Stimulated activated naive CD8-positive, alpha-beta T cell treated with anti-CD3 and anti-CD28 coated beads, Interleukin-15, Interleukin-2, amounts not matched to agents 100 ng/mL and 50 ng/mL, for 24 hours (primary cell): Measurements from ENCODE around the gene PSORS1C2.
A peak's percentile ranks its signal among the peaks of the same experiment; 100 is the strongest.

Experiments used
- H3K27ac Mint-ChIP-seq: one replicate; pipeline ENCODE4 v1.8.0; 2021; ENCODE audit warnings: mild to moderate bottlenecking, mixed read lengths
- H3K27me3 Mint-ChIP-seq: one replicate; pipeline ENCODE4 v1.8.0; 2021; ENCODE audit warnings: mixed read lengths
- H3K36me3 Mint-ChIP-seq: one replicate; pipeline ENCODE4 v1.8.0; 2021; ENCODE audit warnings: low read depth, mixed read lengths
- H3K4me1 Mint-ChIP-seq: one replicate; pipeline ENCODE4 v1.8.0; 2021; ENCODE audit warnings: low read depth, mixed read lengths
- H3K4me3 Mint-ChIP-seq: one replicate; pipeline ENCODE4 v1.8.0; 2021; ENCODE audit warnings: mild to moderate bottlenecking, mixed read lengths
- H3K9me3 Mint-ChIP-seq: one replicate; pipeline ENCODE4 v1.8.0; 2021; ENCODE audit warnings: mixed read lengths

The PSORS1C2 gene

GRCh38 chr6:31094389-31094881 is 44.4 kb downstream of the PSORS1C2 start:
- no peak overlapping the region for H3K4me3 Mint-ChIP-seq
- H3K36me3 Mint-ChIP-seq = no peaks in the 10 kb centered on the region
- peaks cover 40% of the 10 kb centered on the region for H3K4me1 Mint-ChIP-seq
- no peaks in the 10 kb centered on the region for H3K9me3 Mint-ChIP-seq
- peak overlapping the region; percentile 54 for H3K27ac Mint-ChIP-seq
- H3K27me3 Mint-ChIP-seq = no peaks in the 10 kb centered on the region

DNA sequence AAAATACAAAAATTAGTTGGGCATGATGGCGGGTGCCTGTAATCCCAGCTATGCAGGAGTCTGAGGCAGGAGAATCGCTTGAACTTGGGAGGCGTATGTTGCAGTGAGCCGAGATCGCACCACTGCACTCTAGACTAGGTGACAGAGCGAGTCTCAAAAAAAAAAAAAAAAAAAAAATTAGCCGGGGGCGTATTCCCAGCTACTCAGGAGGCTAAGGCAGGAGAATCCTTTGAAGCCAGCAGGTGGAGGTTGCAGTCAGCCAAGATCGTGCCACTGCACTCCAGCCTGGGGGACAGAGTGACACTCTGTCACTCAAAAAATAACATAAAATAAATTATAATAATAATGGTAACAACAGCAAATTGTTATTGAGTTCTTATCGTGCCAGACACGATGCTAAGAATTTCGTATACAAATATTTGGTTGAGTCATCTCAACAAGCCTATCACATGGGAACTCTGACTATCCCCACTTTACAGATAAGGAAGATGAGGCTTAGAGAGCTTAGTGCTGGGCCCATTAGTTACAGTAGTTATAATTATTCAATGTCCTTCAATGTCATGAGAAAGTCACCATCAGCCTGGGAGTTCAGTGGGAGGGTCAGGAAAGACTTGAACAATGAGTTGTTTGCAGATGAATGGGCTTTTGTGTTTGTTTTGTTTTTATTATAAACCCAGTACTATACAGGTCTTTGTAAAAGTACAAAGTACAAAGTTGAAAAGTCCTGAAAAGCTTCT is 45.9 kb downstream of the PSORS1C2 start:
- H3K27me3 Mint-ChIP-seq = no peaks in the 10 kb centered on the region
- H3K4me3 Mint-ChIP-seq = no peak overlapping the region
- H3K4me1 Mint-ChIP-seq = peaks cover 40% of the 10 kb centered on the region
- H3K27ac Mint-ChIP-seq = no peak overlapping the region
- no peaks in the 10 kb centered on the region for H3K9me3 Mint-ChIP-seq
- H3K36me3 Mint-ChIP-seq = no peaks in the 10 kb centered on the region

GRCh38 chr6:31092238-31092637 is 46.6 kb downstream of the PSORS1C2 start:
- Mint-ChIP-seq H3K27ac (no peak overlapping the region), H3K36me3 (no peaks in the 10 kb centered on the region), H3K27me3 (no peaks in the 10 kb centered on the region), H3K4me3 (no peak overlapping the region), H3K4me1 (peaks cover 40% of the 10 kb centered on the region), H3K9me3 (no peaks in the 10 kb centered on the region)

DNA sequence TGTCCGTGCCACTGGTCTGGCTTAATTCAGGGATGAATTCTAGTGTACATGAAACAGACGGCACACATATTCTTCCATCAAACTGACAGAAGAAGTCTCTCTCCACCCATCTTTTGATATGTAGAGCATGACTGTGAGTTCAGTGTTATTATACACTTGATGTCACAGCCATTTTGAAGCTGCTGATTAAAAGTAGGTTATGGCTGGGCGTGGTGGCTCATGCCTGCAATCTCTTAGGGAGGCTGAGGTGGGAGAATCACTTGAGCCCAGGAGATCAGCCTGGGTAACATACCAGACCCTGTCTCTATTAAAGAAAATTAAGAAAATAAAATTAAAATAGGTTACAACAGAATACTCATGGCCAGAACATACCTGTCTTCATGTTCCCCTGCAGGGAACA is 47.2 kb downstream of the PSORS1C2 start:
- H3K27ac Mint-ChIP-seq = no peak overlapping the region
- no peaks in the 10 kb centered on the region for H3K27me3 Mint-ChIP-seq
- H3K36me3 Mint-ChIP-seq = no peaks in the 10 kb centered on the region
- no peak overlapping the region for H3K4me3 Mint-ChIP-seq
- H3K9me3 Mint-ChIP-seq = no peaks in the 10 kb centered on the region
- H3K4me1 Mint-ChIP-seq = peaks cover 40% of the 10 kb centered on the region

- Mint-ChIP-seq H3K4me3 (no peak overlapping the region), H3K27me3 (no peaks in the 10 kb centered on the region)
These were observed 47.9 kb downstream of the PSORS1C2 start for GRCh38 chr6:31090973-31091364.

GRCh38 chr6:31090275-31090972 is 48.4 kb downstream of the PSORS1C2 start:
- peak overlapping the region; percentile 40 for H3K27ac Mint-ChIP-seq
- H3K4me3 Mint-ChIP-seq = no peak overlapping the region
- no peaks in the 10 kb centered on the region for H3K36me3 Mint-ChIP-seq
- no peaks in the 10 kb centered on the region for H3K27me3 Mint-ChIP-seq
- no peaks in the 10 kb centered on the region for H3K9me3 Mint-ChIP-seq
- peaks cover 32% of the 10 kb centered on the region for H3K4me1 Mint-ChIP-seq

More at GRCh38 chr6:31090973-31091364, 47.9 kb downstream of the PSORS1C2 start:
- no peak overlapping the region for H3K27ac Mint-ChIP-seq
- no peaks in the 10 kb centered on the region for H3K9me3 Mint-ChIP-seq
- H3K36me3 Mint-ChIP-seq = no peaks in the 10 kb centered on the region
- H3K4me1 Mint-ChIP-seq = peaks cover 37% of the 10 kb centered on the region
